ENCODE results near the gene GJB2. TPM values are rescaled to one million over a fixed set of nuclear protein-coding genes. Genes with fewer than 3 reads are reported as not detected.

Gene GJB2
- total RNA-seq, 2 donors from 2014 or later, result 1.5 to 3.8 TPM

DNA sequence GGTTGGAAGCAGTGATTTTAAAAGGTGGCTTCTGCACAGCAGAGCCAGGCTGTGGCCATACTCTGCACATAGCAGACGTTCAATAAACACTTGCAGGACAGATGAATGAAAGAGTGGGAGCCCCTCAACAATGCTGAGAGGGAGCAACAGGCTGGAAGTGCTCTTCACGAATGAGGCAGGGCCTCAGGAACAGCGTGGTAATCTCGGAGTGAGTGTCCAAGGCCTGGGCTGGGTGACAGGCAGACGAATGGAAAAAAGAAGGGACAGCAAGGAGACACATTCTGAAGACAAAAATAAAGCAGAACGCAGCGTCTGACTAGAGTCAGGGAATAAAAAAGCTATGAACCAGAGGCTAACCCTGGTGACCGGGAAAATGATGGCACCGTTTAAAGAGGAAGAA is 43.0 kb downstream of the GJB2 start:
- WGBS, result 70% methylated on average over 9 of the region's 9 CpGs
- intact Hi-C loops (cut with DNase I), result no loop called here

DNA sequence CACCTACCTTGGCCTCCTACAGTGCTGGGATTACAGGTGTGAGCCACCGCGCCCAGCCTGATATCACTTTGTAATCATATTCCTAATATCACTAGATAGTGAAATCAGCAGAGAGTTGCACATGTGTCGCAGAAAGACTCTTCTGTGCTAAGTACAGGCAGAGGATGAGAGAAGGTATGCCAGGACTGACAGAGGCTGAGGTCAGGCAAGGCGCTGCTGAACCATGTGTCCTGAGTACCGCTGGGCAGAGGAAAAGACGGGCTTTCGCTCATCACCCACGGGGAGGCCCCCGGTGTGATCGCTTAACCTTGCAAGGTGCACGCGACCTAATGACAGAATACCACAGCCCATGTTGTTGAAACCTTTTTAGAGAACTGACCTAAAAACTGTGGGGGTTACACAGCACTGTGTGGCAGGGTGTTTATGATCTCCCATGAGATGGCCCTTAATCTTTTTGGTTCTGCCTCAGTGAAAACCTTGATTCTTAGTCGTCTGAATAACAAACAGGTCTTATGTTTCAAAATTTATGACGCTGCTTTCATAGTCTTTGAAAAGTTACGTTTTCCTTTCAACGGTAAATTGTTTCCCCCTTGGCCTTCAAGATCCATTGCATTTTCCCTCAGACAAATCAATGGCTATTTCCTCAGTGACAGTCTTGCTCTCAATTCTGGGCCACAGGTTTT is 44.1 kb downstream of the GJB2 start:
- Histone ChIP-seq H3K9me3 (no peaks in the 10 kb centered on the region), H3K36me3 (no peaks in the 10 kb centered on the region), H3K27ac (no peak overlapping the region), H3K4me1 (replicated peaks) (no peaks in the 10 kb centered on the region), H3K27me3 (replicated peaks; ENCODE audit: insufficient read depth) (peaks cover 3% of the 10 kb centered on the region), H3K4me3 (no peak overlapping the region)
- no peak for DNase-seq (ENCODE audit: low spot score)
- 89% methylated on average over 16 of the region's 16 CpGs for WGBS
- TF ChIP-seq POLR2AphosphoS5 (IDR thresholded peaks at IDR 0.05) (no peak), POLR2A (IDR thresholded peaks at IDR 0.05) (no peak)
- TF ChIP-seq, protein P1, sequence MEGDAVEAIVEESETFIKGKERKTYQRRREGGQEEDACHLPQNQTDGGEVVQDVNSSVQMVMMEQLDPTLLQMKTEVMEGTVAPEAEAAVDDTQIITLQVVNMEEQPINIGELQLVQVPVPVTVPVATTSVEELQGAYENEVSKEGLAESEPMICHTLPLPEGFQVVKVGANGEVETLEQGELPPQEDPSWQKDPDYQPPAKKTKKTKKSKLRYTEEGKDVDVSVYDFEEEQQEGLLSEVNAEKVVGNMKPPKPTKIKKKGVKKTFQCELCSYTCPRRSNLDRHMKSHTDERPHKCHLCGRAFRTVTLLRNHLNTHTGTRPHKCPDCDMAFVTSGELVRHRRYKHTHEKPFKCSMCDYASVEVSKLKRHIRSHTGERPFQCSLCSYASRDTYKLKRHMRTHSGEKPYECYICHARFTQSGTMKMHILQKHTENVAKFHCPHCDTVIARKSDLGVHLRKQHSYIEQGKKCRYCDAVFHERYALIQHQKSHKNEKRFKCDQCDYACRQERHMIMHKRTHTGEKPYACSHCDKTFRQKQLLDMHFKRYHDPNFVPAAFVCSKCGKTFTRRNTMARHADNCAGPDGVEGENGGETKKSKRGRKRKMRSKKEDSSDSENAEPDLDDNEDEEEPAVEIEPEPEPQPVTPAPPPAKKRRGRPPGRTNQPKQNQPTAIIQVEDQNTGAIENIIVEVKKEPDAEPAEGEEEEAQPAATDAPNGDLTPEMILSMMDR (IDR thresholded peaks at IDR 0.05), result no peak
- intact Hi-C loops (cut with DNase I), result no loop called here

More for the DNA sequence above, 43.0 kb downstream of the GJB2 start:
- H3K27ac ChIP-seq, result no peak overlapping the region
- no peaks in the 10 kb centered on the region for H3K27me3 ChIP-seq (replicated peaks; ENCODE audit: insufficient read depth)
- H3K9me3 ChIP-seq, result no peaks in the 10 kb centered on the region
- H3K4me3 ChIP-seq, result no peak overlapping the region
- DNase-seq (ENCODE audit: low spot score), result no peak
- no peaks in the 10 kb centered on the region for H3K4me1 ChIP-seq (replicated peaks)
- TF ChIP-seq, protein P1 (IDR thresholded peaks at IDR 0.05), result no peak
- TF ChIP-seq POLR2A (IDR thresholded peaks at IDR 0.05) (no peak), POLR2AphosphoS5 (IDR thresholded peaks at IDR 0.05) (no peak)
- H3K36me3 ChIP-seq, result no peaks in the 10 kb centered on the region

DNA sequence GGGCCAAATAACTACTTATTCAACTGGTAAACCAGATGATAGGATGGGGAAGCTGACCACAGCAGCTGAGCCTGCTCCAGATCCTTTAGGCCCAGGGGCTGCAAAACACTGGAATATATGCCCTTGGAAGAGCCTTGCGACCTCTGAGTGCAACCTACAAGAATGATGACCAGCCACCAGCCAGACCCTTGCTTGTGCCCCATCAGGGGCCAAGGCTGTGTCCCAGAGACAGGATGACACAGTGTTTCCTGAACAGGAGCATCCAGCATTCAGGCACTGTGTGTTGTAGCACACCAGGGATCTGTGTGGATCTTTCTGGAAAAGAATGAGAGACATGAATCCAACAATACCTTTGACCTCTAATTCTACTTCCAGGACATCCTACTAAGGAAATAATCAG is 46.4 kb downstream of the GJB2 start:
- H3K27ac ChIP-seq, result no peak overlapping the region
- DNase-seq (ENCODE audit: low spot score), result no peak
- intact Hi-C loops (cut with DNase I), result no loop called here
- H3K36me3 ChIP-seq, result no peaks in the 10 kb centered on the region
- H3K4me3 ChIP-seq, result no peak overlapping the region
- peaks cover 11% of the 10 kb centered on the region for H3K27me3 ChIP-seq (replicated peaks; ENCODE audit: insufficient read depth)
- no peaks in the 10 kb centered on the region for H3K9me3 ChIP-seq
- TF ChIP-seq POLR2AphosphoS5 (IDR thresholded peaks at IDR 0.05) (no peak), POLR2A (IDR thresholded peaks at IDR 0.05) (no peak)
- TF ChIP-seq, protein P1 (IDR thresholded peaks at IDR 0.05), result no peak
- WGBS, result 100% methylated on average over 1 of the region's 1 CpG
- H3K4me1 ChIP-seq (replicated peaks), result no peaks in the 10 kb centered on the region

DNA sequence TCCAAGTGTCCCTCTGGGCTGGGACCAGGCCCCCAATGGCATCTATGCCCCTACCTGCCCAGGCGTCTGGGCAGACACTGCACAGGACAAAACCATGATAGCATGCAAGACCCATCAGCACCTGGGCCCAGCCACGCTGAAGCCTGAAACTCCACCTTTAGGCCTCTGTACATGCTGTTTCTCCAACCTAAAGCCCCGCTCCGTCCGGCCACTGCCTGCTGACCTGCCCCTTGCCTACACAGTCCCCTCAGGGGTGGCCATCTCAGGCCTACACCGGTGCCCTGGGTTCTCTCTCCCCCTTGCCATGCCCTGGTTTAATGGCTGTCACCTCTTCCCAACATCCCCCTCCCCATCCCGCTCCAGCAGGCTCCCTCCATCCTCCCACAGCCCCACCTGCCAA is 47.2 kb downstream of the GJB2 start:
- intact Hi-C loops (cut with DNase I), result no loop called here
- peaks cover 11% of the 10 kb centered on the region for H3K27me3 ChIP-seq (replicated peaks; ENCODE audit: insufficient read depth)
- no peaks in the 10 kb centered on the region for H3K9me3 ChIP-seq
- 83% methylated on average over 7 of the region's 7 CpGs for WGBS
- H3K36me3 ChIP-seq, result no peaks in the 10 kb centered on the region
- H3K4me1 ChIP-seq (replicated peaks), result no peaks in the 10 kb centered on the region
- no peak for DNase-seq (ENCODE audit: low spot score)
- H3K27ac ChIP-seq, result no peak overlapping the region
- TF ChIP-seq POLR2AphosphoS5 (IDR thresholded peaks at IDR 0.05) (no peak), POLR2A (IDR thresholded peaks at IDR 0.05) (no peak)
- TF ChIP-seq, protein P1 (IDR thresholded peaks at IDR 0.05), result no peak
- H3K4me3 ChIP-seq, result no peak overlapping the region

Measured in prostate gland (tissue), 2 donors.